ENCODE data around the gene SRGAP2.
A peak's percentile ranks its signal among the peaks of the same experiment; 100 is the strongest.
"Not testable (repeated sequence)": the region's sequence is repeated elsewhere in the genome, so short reads cannot be mapped to it uniquely, and the experiment has no call there.

SRGAP2 gene

DNA sequence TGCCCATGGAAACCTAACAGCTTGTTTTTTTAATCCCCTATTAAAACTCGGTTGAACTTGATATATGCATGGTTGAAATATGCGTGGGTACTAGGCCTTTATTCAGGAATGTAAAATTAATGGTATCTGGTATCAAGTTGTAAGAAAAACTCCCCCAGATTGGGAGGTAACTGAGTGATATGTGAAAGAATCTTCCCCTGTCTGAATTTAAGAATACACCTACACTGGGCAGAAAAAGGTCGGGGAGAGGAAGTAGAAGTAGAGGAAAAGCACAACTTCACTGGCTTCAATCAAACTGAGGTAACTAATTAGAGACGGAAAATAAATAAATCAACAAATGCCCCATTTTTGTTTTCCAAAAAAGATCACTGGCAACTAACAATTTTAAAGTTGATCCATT lies 16.5 kb upstream of the SRGAP2 start:
- H3K4me1 ChIP-seq (ENCODE audit: control insufficient read depth, insufficient read depth, low read depth, low read length); H3K18ac ChIP-seq (ENCODE audit: low read depth in 1 of 2, low read length in 2 of 2); H4K8ac ChIP-seq (ENCODE audit: low read length); H3K27ac ChIP-seq (ENCODE audit: low read length, poor library complexity, severe bottlenecking); H3K23ac ChIP-seq (ENCODE audit: low read length in 2 of 2); H3K14ac ChIP-seq (ENCODE audit: low read length in 2 of 2); H3K9ac ChIP-seq (ENCODE audit: low read length); H2BK120ac ChIP-seq (ENCODE audit: low read depth, low read length); H3K4me3 ChIP-seq (ENCODE audit: insufficient read depth in 1 of 2, low read depth in 1 of 2, low read length in 2 of 2); H2BK15ac ChIP-seq (ENCODE audit: low read depth, poor library complexity, severe bottlenecking); DNase-seq; H2AFZ ChIP-seq (ENCODE audit: low read depth, low read length); H3K27me3 ChIP-seq (ENCODE audit: control insufficient read depth in 1 of 2, insufficient read depth in 1 of 2, low read length in 2 of 2); H2BK12ac ChIP-seq (ENCODE audit: low read length in 2 of 2); H3K9me3 ChIP-seq (ENCODE audit: control insufficient read depth, low read length); H3K79me1 ChIP-seq (replicated peaks; ENCODE audit: low read length, poor library complexity, severe bottlenecking); H3K36me3 ChIP-seq (ENCODE audit: control insufficient read depth in 1 of 2, insufficient read depth in 2 of 2, low read depth in 1 of 2, low read length in 2 of 2); H3K4me2 ChIP-seq (ENCODE audit: low read length, poor library complexity, severe bottlenecking); H2AK5ac ChIP-seq (ENCODE audit: low read length, severe bottlenecking); H2BK5ac ChIP-seq (ENCODE audit: low read depth, low read length, poor library complexity, severe bottlenecking); H3K4ac ChIP-seq (ENCODE audit: low read depth in 1 of 2, low read length in 2 of 2); H4K91ac ChIP-seq (ENCODE audit: low read length): not testable (repeated sequence)
- no CpG with 5 or more reads among the region's 4 CpGs for WGBS

DNA sequence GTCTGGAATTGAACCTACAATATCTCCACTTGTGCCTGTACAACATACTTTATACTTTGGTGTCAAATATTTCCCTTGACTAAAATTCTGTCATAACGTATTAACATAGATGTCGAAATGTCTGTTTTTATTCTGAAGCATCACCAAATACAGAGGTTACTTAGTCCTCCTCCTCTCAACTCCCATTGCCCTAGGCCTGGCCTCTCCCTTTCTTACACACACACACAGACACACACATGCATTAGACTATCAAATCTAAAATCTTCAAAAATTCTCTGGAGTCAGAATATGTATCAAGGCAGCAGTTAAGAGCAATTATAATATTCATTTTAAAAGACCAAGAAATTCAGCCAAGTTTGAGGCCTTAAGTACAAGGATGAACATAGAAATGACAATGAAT lies 8.2 kb upstream of the SRGAP2 start:
- H3K4me2 ChIP-seq (ENCODE audit: low read length, poor library complexity, severe bottlenecking); H3K4me3 ChIP-seq (ENCODE audit: insufficient read depth in 1 of 2, low read depth in 1 of 2, low read length in 2 of 2); H3K9ac ChIP-seq (ENCODE audit: low read length); H2AFZ ChIP-seq (ENCODE audit: low read depth, low read length); H3K27ac ChIP-seq (ENCODE audit: low read length, poor library complexity, severe bottlenecking); H2BK12ac ChIP-seq (ENCODE audit: low read length in 2 of 2); H4K91ac ChIP-seq (ENCODE audit: low read length); H3K4ac ChIP-seq (ENCODE audit: low read depth in 1 of 2, low read length in 2 of 2); H2AK5ac ChIP-seq (ENCODE audit: low read length, severe bottlenecking); H2BK15ac ChIP-seq (ENCODE audit: low read depth, poor library complexity, severe bottlenecking); H3K23ac ChIP-seq (ENCODE audit: low read length in 2 of 2); DNase-seq; H3K79me1 ChIP-seq (replicated peaks; ENCODE audit: low read length, poor library complexity, severe bottlenecking); H2BK120ac ChIP-seq (ENCODE audit: low read depth, low read length); H3K36me3 ChIP-seq (ENCODE audit: control insufficient read depth in 1 of 2, insufficient read depth in 2 of 2, low read depth in 1 of 2, low read length in 2 of 2); H3K9me3 ChIP-seq (ENCODE audit: control insufficient read depth, low read length); H2BK5ac ChIP-seq (ENCODE audit: low read depth, low read length, poor library complexity, severe bottlenecking); H4K8ac ChIP-seq (ENCODE audit: low read length); H3K14ac ChIP-seq (ENCODE audit: low read length in 2 of 2); H3K18ac ChIP-seq (ENCODE audit: low read depth in 1 of 2, low read length in 2 of 2); H3K27me3 ChIP-seq (ENCODE audit: control insufficient read depth in 1 of 2, insufficient read depth in 1 of 2, low read length in 2 of 2); H3K4me1 ChIP-seq (ENCODE audit: control insufficient read depth, insufficient read depth, low read depth, low read length): not testable (repeated sequence)
- WGBS = no CpG with 5 or more reads among the region's 2 CpGs

DNA sequence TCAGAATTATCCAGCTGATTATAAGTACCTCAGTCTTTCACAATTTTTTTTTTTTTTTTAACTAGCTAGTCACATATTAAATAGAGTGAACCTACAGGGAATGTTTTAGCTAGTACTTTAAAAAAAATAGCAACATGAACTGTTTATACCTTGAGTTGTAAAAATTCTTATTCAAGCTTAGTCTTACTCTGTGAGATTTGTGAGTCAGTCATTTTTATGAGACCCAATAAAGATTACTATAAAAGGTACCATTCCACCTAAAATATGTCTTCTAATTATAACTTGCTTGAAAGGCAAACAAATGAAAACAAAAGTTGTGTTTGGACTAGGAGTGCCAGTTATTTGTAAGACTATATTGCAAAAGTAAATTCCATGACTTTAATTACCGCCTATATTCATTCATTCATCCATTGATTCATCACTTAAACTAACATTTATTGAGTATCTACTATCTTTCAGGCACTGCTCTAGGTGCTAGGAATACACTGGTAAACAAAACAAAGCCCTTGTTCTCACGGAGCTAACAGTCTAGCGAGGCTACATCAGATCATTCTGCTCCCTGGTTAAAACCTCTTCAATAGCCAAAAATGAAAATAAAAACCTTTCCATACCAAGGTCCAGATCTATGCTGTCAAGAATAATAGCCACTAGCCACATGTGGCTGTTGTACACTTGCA lies 6.5 kb upstream of the SRGAP2 start:
- not testable (repeated sequence) for H2BK12ac ChIP-seq (ENCODE audit: low read length in 2 of 2); H3K9me3 ChIP-seq (ENCODE audit: control insufficient read depth, low read length)
- no CpG with 5 or more reads among the region's 3 CpGs for WGBS

DNA sequence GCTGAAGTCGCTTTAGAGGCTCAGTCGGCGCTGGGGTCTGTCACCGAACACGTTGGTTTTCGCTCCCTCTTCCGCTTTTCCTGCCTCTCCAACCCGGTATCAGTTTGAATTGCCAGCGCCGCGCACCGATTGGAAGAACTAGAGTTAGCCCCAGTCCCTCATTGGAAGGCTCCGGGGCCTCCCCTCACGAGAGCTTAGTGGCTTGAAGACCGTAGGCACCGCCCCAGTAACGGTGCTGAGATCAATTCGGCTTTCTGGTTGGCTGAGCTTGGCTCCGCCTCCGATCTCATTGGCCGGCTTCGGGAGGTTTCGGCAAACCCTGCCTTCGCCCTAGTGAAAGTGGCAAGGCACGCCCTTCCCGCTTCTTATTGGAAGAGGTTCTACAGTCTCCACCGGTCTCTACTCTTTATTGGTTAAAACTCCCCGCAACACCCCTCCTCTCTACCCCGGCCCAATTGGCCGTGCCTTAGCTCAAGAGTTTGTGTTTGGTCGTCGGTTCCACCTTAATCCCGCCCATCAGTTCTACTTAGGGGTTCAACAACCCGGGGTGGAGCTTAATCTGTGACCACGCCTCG lies 465 bp upstream of the SRGAP2 start, which contains the start of gene FAM72A:
FAM72A (minus strand) TSS at position 51 of the 575 bp plus-strand sequence. CDS start 814 bp downstream, outside the sequence.
- not testable (repeated sequence) for H2AFZ ChIP-seq (ENCODE audit: low read depth, low read length); H2BK120ac ChIP-seq (ENCODE audit: low read depth, low read length); H2AK5ac ChIP-seq (ENCODE audit: low read length, severe bottlenecking); H2BK5ac ChIP-seq (ENCODE audit: low read depth, low read length, poor library complexity, severe bottlenecking); H4K8ac ChIP-seq (ENCODE audit: low read length); H3K18ac ChIP-seq (ENCODE audit: low read depth in 1 of 2, low read length in 2 of 2); H3K4me1 ChIP-seq (ENCODE audit: control insufficient read depth, insufficient read depth, low read depth, low read length); H3K36me3 ChIP-seq (ENCODE audit: control insufficient read depth in 1 of 2, insufficient read depth in 2 of 2, low read depth in 1 of 2, low read length in 2 of 2); H3K9me3 ChIP-seq (ENCODE audit: control insufficient read depth, low read length); H3K27me3 ChIP-seq (ENCODE audit: control insufficient read depth in 1 of 2, insufficient read depth in 1 of 2, low read length in 2 of 2); H4K91ac ChIP-seq (ENCODE audit: low read length); H3K4me2 ChIP-seq (ENCODE audit: low read length, poor library complexity, severe bottlenecking); H2BK12ac ChIP-seq (ENCODE audit: low read length in 2 of 2); H3K23ac ChIP-seq (ENCODE audit: low read length in 2 of 2); H3K4ac ChIP-seq (ENCODE audit: low read depth in 1 of 2, low read length in 2 of 2); H3K14ac ChIP-seq (ENCODE audit: low read length in 2 of 2); H2BK15ac ChIP-seq (ENCODE audit: low read depth, poor library complexity, severe bottlenecking); H3K79me1 ChIP-seq (replicated peaks; ENCODE audit: low read length, poor library complexity, severe bottlenecking)
- peak; percentile 100 for DNase-seq
- Histone ChIP-seq H3K9ac (ENCODE audit: low read length) (peak within 1 kb of the TSS; percentile 72), H3K4me3 (ENCODE audit: insufficient read depth in 1 of 2, low read depth in 1 of 2, low read length in 2 of 2) (peak within 1 kb of the TSS; percentile 56 to 59), H3K27ac (ENCODE audit: low read length, poor library complexity, severe bottlenecking) (peak within 1 kb of the TSS; percentile 69)
- 2% methylated on average over 14 of the region's 36 CpGs for WGBS

More for the DNA sequence above, 6.5 kb upstream of the SRGAP2 start:
- not testable (repeated sequence) for H2BK15ac ChIP-seq (ENCODE audit: low read depth, poor library complexity, severe bottlenecking); H3K36me3 ChIP-seq (ENCODE audit: control insufficient read depth in 1 of 2, insufficient read depth in 2 of 2, low read depth in 1 of 2, low read length in 2 of 2); H3K23ac ChIP-seq (ENCODE audit: low read length in 2 of 2); H3K4me1 ChIP-seq (ENCODE audit: control insufficient read depth, insufficient read depth, low read depth, low read length); H2AK5ac ChIP-seq (ENCODE audit: low read length, severe bottlenecking); H3K18ac ChIP-seq (ENCODE audit: low read depth in 1 of 2, low read length in 2 of 2); H4K8ac ChIP-seq (ENCODE audit: low read length); H3K4me3 ChIP-seq (ENCODE audit: insufficient read depth in 1 of 2, low read depth in 1 of 2, low read length in 2 of 2); H3K9ac ChIP-seq (ENCODE audit: low read length); H2BK120ac ChIP-seq (ENCODE audit: low read depth, low read length); H3K79me1 ChIP-seq (replicated peaks; ENCODE audit: low read length, poor library complexity, severe bottlenecking); H4K91ac ChIP-seq (ENCODE audit: low read length); H3K27me3 ChIP-seq (ENCODE audit: control insufficient read depth in 1 of 2, insufficient read depth in 1 of 2, low read length in 2 of 2); H2BK5ac ChIP-seq (ENCODE audit: low read depth, low read length, poor library complexity, severe bottlenecking); DNase-seq; H3K14ac ChIP-seq (ENCODE audit: low read length in 2 of 2); H3K4me2 ChIP-seq (ENCODE audit: low read length, poor library complexity, severe bottlenecking); H3K4ac ChIP-seq (ENCODE audit: low read depth in 1 of 2, low read length in 2 of 2); H3K27ac ChIP-seq (ENCODE audit: low read length, poor library complexity, severe bottlenecking); H2AFZ ChIP-seq (ENCODE audit: low read depth, low read length)

Data from mesenchymal stem cell (in vitro differentiated cells and primary cell).